HEK293T (cell line): Measurements from ENCODE around the gene JMJD4.
"Not testable (repeated sequence)": the region's sequence is repeated elsewhere in the genome, so short reads cannot be mapped to it uniquely, and the experiment has no call there.

Experiments
- CTCF ChIA-PET: fragments of 350-600 bp; formaldehyde crosslinking; extraction: SDS; loops from one replicate; lab custom pipeline; 2021; ENCODE audit warnings: antibody characterized with exemption, inconsistent platforms; lab: Yijun Ruan, JAX
- POLR2A ChIA-PET: fragments of 350-600 bp; formaldehyde crosslinking; extraction: SDS; loops from one replicate; lab custom pipeline; 2020; ENCODE audit warnings: antibody characterized with exemption, inconsistent platforms; lab: Yijun Ruan, JAX
- DNase-seq: peaks from one replicate; pipeline ENCODE4 v3.0.0; 2012; ENCODE audit warnings: mixed read lengths; ENCODE audit errors: extremely low spot score
- ARNT ChIP-seq: fragments of 450-650 bp; IDR thresholded peaks from 2 replicates; pipeline ENCODE4 v1.6.1; 2017; ENCODE audit warnings: mild to moderate bottlenecking
- BHLHE40 ChIP-seq: fragments of 450-650 bp; IDR thresholded peaks from 2 replicates; pipeline ENCODE4 v1.6.1; 2016; ENCODE audit warnings: mild to moderate bottlenecking, moderate library complexity, borderline replicate concordance
- CTBP1 ChIP-seq: fragments of 450-650 bp; IDR thresholded peaks from 2 replicates; pipeline ENCODE4 v1.6.1; 2016; ENCODE audit warnings: borderline replicate concordance
- ELF4 ChIP-seq: fragments of 450-650 bp; IDR thresholded peaks from 2 replicates; pipeline ENCODE4 v1.6.1; 2017; ENCODE audit warnings: antibody characterized with exemption
- FOXA1 ChIP-seq: fragments of 450-650 bp; IDR thresholded peaks from 2 replicates; pipeline ENCODE4 v1.6.1; 2016; ENCODE audit warnings: mild to moderate bottlenecking
- FOXK2 ChIP-seq: fragments of 450-650 bp; IDR thresholded peaks from 2 replicates; pipeline ENCODE4 v1.6.1; 2016; ENCODE audit warnings: mild to moderate bottlenecking
- FOXM1 ChIP-seq: fragments of 450-650 bp; IDR thresholded peaks from 2 replicates; pipeline ENCODE4 v1.6.1; 2017; ENCODE audit warnings: mild to moderate bottlenecking, borderline replicate concordance
- HDGF ChIP-seq: fragments of 450-650 bp; IDR thresholded peaks from 2 replicates; pipeline ENCODE4 v1.6.1; 2017; ENCODE audit warnings: antibody characterized with exemption, borderline replicate concordance
- L3MBTL2 ChIP-seq: fragments of 450-650 bp; conservative IDR thresholded peaks from 2 replicates; pipeline ENCODE4 v1.6.1; 2016; ENCODE audit warnings: mild to moderate bottlenecking
- LEF1 ChIP-seq: fragments of 450-650 bp; IDR thresholded peaks from 2 replicates; pipeline ENCODE4 v1.6.1; 2017; ENCODE audit warnings: mild to moderate bottlenecking, borderline replicate concordance
- NFRKB ChIP-seq: fragments of 450-650 bp; IDR thresholded peaks from 2 replicates; pipeline ENCODE4 v1.6.1; 2016; ENCODE audit warnings: mild to moderate bottlenecking, moderate library complexity
- PKNOX1 ChIP-seq: fragments of 450-650 bp; IDR thresholded peaks from 2 replicates; pipeline ENCODE4 v1.6.1; 2016
- SP1 ChIP-seq: fragments of 450-650 bp; IDR thresholded peaks from 2 replicates; pipeline ENCODE4 v1.6.1; 2017
- SUZ12 ChIP-seq: fragments of 450-650 bp; IDR thresholded peaks from 2 replicates; pipeline ENCODE4 v1.6.1; 2016; ENCODE audit warnings: mild to moderate bottlenecking
- TARDBP ChIP-seq: fragments of 450-650 bp; IDR thresholded peaks from 2 replicates; pipeline ENCODE4 v1.6.1; 2016
- ZNF384 ChIP-seq: fragments of 450-650 bp; IDR thresholded peaks from 2 replicates; pipeline ENCODE4 v1.6.1; 2016

The JMJD4 gene

DNA sequence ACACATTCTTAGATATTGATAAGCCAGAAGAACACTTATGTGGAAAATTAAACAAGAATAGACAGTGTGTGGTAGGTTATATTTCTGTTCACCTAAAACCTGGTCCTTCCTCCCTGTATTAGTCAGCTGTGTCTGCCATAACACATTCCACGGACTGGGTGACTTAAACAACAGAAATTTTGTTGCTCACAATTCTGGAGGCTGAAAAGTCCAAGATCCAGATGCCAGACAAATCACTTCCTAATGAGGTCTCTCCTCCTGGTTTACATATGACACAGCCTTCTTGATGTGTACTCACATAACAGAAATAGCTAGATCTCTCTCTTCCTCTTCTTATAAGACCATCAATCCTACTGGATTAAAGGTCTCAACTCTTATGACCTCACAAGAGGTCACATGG, 25.7 kb downstream of the JMJD4 start:
- POLR2A ChIA-PET, result no interaction called here
- TF ChIP-seq ARNT (no peak), SP1 (no peak), LEF1 (no peak), FOXA1 (no peak), ZNF384 (no peak), PKNOX1 (no peak), FOXK2 (no peak), TARDBP (no peak), ELF4 (no peak), CTBP1 (no peak), SUZ12 (no peak), FOXM1 (no peak), NFRKB (no peak), BHLHE40 (no peak), HDGF (no peak), L3MBTL2 (no peak)
- CTCF ChIA-PET, result no interaction called here
- no peak for DNase-seq

DNA sequence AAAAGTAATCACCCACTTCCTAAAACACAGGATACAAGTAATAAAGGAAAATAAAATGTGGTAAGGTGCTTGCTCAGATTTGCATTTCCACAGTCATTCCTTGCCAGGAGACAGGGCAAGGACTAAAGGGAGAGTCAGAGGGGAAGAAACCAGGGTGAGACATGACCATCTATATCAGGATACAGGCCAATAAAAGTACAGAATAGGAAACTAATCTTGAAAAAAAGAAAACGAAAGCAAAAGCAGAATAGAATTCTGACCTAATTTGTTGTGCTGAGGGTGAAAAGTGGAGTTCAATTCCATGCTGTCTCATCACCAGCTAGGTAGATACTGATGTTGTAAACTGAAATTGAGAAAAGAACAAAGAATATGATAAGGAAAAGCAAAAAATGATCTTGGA, 27.3 kb downstream of the JMJD4 start:
- CTCF ChIA-PET, result no interaction called here
- no peak for DNase-seq
- POLR2A ChIA-PET, result no interaction called here
- TF ChIP-seq LEF1 (no peak), SP1 (no peak), TARDBP (no peak), HDGF (no peak), NFRKB (no peak), CTBP1 (no peak), L3MBTL2 (no peak), FOXM1 (no peak), FOXK2 (no peak), ELF4 (no peak), BHLHE40 (no peak), ARNT (no peak), SUZ12 (no peak), ZNF384 (no peak), PKNOX1 (no peak), FOXA1 (no peak)

DNA sequence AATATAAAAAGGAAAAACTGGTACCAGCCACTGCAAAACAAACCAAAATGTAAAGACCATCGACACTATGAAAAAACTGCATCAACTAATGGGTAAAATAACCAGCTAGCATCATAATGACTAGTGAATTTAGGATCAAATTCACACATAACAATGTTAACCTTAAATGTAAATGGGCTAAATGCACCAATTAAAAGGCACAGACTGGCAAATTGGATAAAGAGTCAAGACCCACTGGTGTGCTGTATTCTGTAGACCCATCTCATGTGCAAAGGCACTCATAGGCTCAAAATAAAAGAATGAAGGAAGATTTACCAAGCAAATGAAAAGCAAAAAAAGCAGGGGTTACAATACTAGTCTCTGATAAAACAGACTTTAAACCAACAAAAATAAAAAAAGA, 33.5 kb downstream of the JMJD4 start:
- DNase-seq, POLR2A ChIA-PET, CTCF ChIA-PET: not testable (repeated sequence)

DNA sequence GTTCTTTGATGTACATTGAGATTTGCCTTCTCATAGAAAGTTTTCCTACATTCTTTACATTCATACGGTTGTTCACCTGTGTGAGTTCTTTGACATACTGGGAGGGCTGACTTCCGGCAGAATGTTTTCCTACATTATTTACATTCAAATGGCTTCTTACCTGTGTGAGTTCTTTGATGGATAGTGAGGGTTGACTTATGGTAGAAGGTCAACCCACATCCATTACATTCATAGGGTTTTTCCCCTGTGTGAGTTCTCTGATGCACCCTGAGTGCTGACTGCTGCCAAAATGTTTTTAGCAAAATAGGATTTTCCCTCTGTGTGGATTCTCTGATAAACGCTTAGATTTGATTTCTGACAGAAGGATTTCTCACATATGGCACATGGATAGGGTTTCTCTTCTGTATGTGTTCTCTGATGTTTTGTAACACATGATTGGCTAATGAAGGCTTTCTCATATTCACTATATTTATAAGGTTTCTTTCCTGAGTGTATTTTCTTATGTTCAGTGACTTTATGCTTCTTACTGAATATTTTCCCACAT, 37.7 kb downstream of the JMJD4 start:
- ChIA-PET CTCF (no interaction called here), POLR2A (no interaction called here)
- DNase-seq, result no peak
- TF ChIP-seq FOXK2 (no peak), FOXM1 (no peak), ARNT (no peak), PKNOX1 (no peak), L3MBTL2 (no peak), SUZ12 (no peak), TARDBP (no peak)

GRCh38 chr1:227685807-227686206, 49.3 kb downstream of the JMJD4 start:
- no peak for DNase-seq
- ChIA-PET CTCF (no interaction called here), POLR2A (no interaction called here)
- no peak for TF ChIP-seq TARDBP
